Panc1 (cell line): ENCODE results near the gene CTNND1. TPM values are rescaled to one million over a fixed set of nuclear protein-coding genes. Genes with fewer than 3 reads are reported as not detected.

ENCODE experiments used
- ATAC-seq: fragments of 200-7000 bp; cut with Tn5 transposase; 2 replicates; pipeline ENCODE4 v1.9.1; 2020; ENCODE audit warnings: mild to moderate bottlenecking, moderate library complexity
- BruUV-seq: library from RNA; stranded (reverse); fragments of 400-500 nt; replicated peaks from 2 replicates; lab custom pipeline; 2021; lab: Mats Ljungman, UMichigan
- CTCF ChIA-PET: fragments of 300-600 bp; sonication (Branson Sonifier 250); formaldehyde crosslinking; loops from one replicate; lab custom pipeline; 2022; ENCODE audit warnings: antibody characterized with exemption; lab: Charles Lee
- POLR2A ChIA-PET: fragments of 300-600 bp; sonication (Branson Sonifier 250); formaldehyde crosslinking; loops from one replicate; lab custom pipeline; 2022; ENCODE audit warnings: antibody characterized with exemption; lab: Charles Lee
- DNase-seq: peaks from one replicate; pipeline ENCODE4 v3.0.0-alpha.2; 2010; ENCODE audit warnings: low read depth, low spot score
- H3K27ac ChIP-seq: 2 replicates; pipeline ENCODE4 v1.5.1; 2011; ENCODE audit warnings: mild to moderate bottlenecking, low read length, inconsistent platforms
- H3K27me3 ChIP-seq: fragments of 200-500 bp; sonication (Bioruptor generic); 2 replicates; pipeline ENCODE4 v1.6.0; 2014; ENCODE audit warnings: low read length, inconsistent platforms; ENCODE audit not compliant: control insufficient read depth, insufficient read depth
- H3K36me3 ChIP-seq: fragments of 200-500 bp; sonication (Bioruptor generic); 2 replicates; pipeline ENCODE4 v1.5.1; 2014; ENCODE audit warnings: inconsistent platforms, mild to moderate bottlenecking, low read length, moderate library complexity; ENCODE audit not compliant: control insufficient read depth, insufficient read depth
- H3K4me1 ChIP-seq: 2 replicates; pipeline ENCODE4 v1.5.1; 2011; ENCODE audit warnings: inconsistent platforms, mild to moderate bottlenecking, low read length, moderate library complexity; ENCODE audit not compliant: control insufficient read depth, insufficient read depth
- H3K4me3 ChIP-seq, 2 experiments: 2 replicates each; pipeline ENCODE4 v1.5.1; 2011 to 2012; ENCODE audit warnings: low read depth in 2 of 2, low read length in 2 of 2, mild to moderate bottlenecking in 2 of 2, inconsistent platforms in 1 of 2, moderate library complexity in 1 of 2
- H3K9me3 ChIP-seq: fragments of 200-500 bp; sonication (Bioruptor generic); 2 replicates; pipeline ENCODE4 v1.5.1; 2014; ENCODE audit warnings: low read depth, mild to moderate bottlenecking, inconsistent platforms, low read length, moderate library complexity; ENCODE audit not compliant: control insufficient read depth, insufficient read depth
- CTCF ChIP-seq: fragments of 450-650 bp; IDR thresholded peaks from 2 replicates; pipeline ENCODE4 v1.5.1; 2017; ENCODE audit warnings: mild to moderate bottlenecking
- POLR2AphosphoS5 ChIP-seq: IDR thresholded peaks from 2 replicates; pipeline ENCODE4 v1.6.1; 2012; ENCODE audit warnings: mild to moderate bottlenecking, low read depth, low read length, moderate library complexity
- SIN3A ChIP-seq: IDR thresholded peaks from 2 replicates; pipeline ENCODE4 v1.6.1; 2012; ENCODE audit warnings: low read depth, mild to moderate bottlenecking, low read length, moderate library complexity, borderline replicate concordance; ENCODE audit not compliant: insufficient read depth
- TCF7L2 ChIP-seq: IDR thresholded peaks from 2 replicates; pipeline ENCODE4 v1.6.1; 2011; ENCODE audit warnings: mild to moderate bottlenecking, low read depth, low read length, inconsistent platforms
- in situ Hi-C: cut with HindIII; loops from 2 replicates; pipeline ENCODE4 v1.10.0; 2016; ENCODE audit warnings: low sequenced_read_pairs, low pct_unique_long_range_greater_than_20kb
- intact Hi-C: fragments of 100-400 bp; cut with micrococcal nuclease; formaldehyde crosslinking; loops from one replicate; pipeline ENCODE4 v1.10.0; 2022; ENCODE audit not compliant: unreplicated experiment
- total RNA-seq: library from RNA; stranded (reverse); gene quantifications from one replicate; pipeline ENCODE4 v1.2.1, GENCODE V29; 2021; ENCODE audit not compliant: unreplicated experiment
- TF ChIP-seq, protein P1 (sequence below), 2 experiments: IDR thresholded peaks; 2 replicates each; pipeline ENCODE4 v1.6.1; 2011 to 2012; ENCODE audit warnings: low read depth in 2 of 2, control low read depth in 1 of 2, low read length in 1 of 2, mild to moderate bottlenecking in 1 of 2, moderate library complexity in 1 of 2; ENCODE audit not compliant: insufficient read depth in 1 of 2

CTNND1 gene
- total RNA-seq, 1 experiment from 2014 or later: 189 TPM

- no TSS peak for BruUV-seq
- no peak for ATAC-seq
- CTCF ChIA-PET: no interaction called here
- TF ChIP-seq TCF7L2 (no peak), CTCF (no peak), SIN3A (no peak), POLR2AphosphoS5 (no peak)
- TF ChIP-seq, protein P1, sequence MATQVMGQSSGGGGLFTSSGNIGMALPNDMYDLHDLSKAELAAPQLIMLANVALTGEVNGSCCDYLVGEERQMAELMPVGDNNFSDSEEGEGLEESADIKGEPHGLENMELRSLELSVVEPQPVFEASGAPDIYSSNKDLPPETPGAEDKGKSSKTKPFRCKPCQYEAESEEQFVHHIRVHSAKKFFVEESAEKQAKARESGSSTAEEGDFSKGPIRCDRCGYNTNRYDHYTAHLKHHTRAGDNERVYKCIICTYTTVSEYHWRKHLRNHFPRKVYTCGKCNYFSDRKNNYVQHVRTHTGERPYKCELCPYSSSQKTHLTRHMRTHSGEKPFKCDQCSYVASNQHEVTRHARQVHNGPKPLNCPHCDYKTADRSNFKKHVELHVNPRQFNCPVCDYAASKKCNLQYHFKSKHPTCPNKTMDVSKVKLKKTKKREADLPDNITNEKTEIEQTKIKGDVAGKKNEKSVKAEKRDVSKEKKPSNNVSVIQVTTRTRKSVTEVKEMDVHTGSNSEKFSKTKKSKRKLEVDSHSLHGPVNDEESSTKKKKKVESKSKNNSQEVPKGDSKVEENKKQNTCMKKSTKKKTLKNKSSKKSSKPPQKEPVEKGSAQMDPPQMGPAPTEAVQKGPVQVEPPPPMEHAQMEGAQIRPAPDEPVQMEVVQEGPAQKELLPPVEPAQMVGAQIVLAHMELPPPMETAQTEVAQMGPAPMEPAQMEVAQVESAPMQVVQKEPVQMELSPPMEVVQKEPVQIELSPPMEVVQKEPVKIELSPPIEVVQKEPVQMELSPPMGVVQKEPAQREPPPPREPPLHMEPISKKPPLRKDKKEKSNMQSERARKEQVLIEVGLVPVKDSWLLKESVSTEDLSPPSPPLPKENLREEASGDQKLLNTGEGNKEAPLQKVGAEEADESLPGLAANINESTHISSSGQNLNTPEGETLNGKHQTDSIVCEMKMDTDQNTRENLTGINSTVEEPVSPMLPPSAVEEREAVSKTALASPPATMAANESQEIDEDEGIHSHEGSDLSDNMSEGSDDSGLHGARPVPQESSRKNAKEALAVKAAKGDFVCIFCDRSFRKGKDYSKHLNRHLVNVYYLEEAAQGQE (IDR thresholded peaks at IDR 0.05; ENCODE audit: insufficient read depth in 1 of 2, low read depth in 2 of 2, low read length in 1 of 2): no peak
- no peaks in the 10 kb centered on the region; the same call in 1 of the 2 replicates for H3K4me1 ChIP-seq
- H3K4me3 ChIP-seq: no peak overlapping the region
- H3K27me3 ChIP-seq: no peaks in the 10 kb centered on the region
- peaks cover 4% of the 10 kb centered on the region; the same call in 1 of the 2 replicates for H3K36me3 ChIP-seq
- in situ Hi-C loops: no loop called here
- intact Hi-C loops: no loop called here
- H3K9me3 ChIP-seq: no peaks in the 10 kb centered on the region
- no peak for DNase-seq
- POLR2A ChIA-PET: no interaction called here
- no peak overlapping the region for H3K27ac ChIP-seq
These were observed 28.9 kb upstream of the CTNND1 start for GRCh38 chr11:57732661-57733060.

GRCh38 chr11:57735619-57736298 lies 25.8 kb upstream of the CTNND1 start:
- Histone ChIP-seq H3K4me1 (peaks cover 2% of the 10 kb centered on the region), H3K9me3 (no peaks in the 10 kb centered on the region), H3K27ac (no peak overlapping the region), H3K36me3 (peaks cover 10% of the 10 kb centered on the region), H3K4me3 (no peak overlapping the region), H3K27me3 (no peaks in the 10 kb centered on the region)
- TF ChIP-seq, protein P1 (IDR thresholded peaks at IDR 0.05; ENCODE audit: insufficient read depth in 1 of 2, low read depth in 2 of 2, low read length in 1 of 2): no peak
- TF ChIP-seq TCF7L2 (no peak), CTCF (no peak)
- DNase-seq (no peak), ATAC-seq (no peak)
- no TSS peak for BruUV-seq
- POLR2A ChIA-PET: interaction anchor here (0.6 kb wide), 1 partner anchor 32 kb away, joined by 4 read pairs; no protein-coding TSS in a partner anchor
- in situ Hi-C loops (no loop called here), intact Hi-C loops (no loop called here)
- CTCF ChIA-PET: no interaction called here
